Epithelial cell of proximal tubule (primary cell): ENCODE results near the gene DACH1. TPM values are rescaled to one million over a fixed set of nuclear protein-coding genes. Genes with fewer than 3 reads are reported as not detected.

Experiments used
- DNase-seq: peaks from one replicate; pipeline ENCODE4 v3.0.0-alpha.2; 2011; ENCODE audit warnings: low read depth
- H3K4me3 ChIP-seq: 2 replicates; pipeline ENCODE4 v1.5.1; 2011; ENCODE audit warnings: low read depth, mild to moderate bottlenecking, low read length
- total RNA-seq: library from RNA; depleted of rRNA; stranded (reverse); fragments of >200 nt; gene quantifications from 2 replicates; pipeline ENCODE4 v1.2.3, GENCODE V29; 2015
- TF ChIP-seq, protein P1 (sequence below): conservative IDR thresholded peaks from 2 replicates; pipeline ENCODE4 v1.5.1; 2012; ENCODE audit warnings: low read depth, mild to moderate bottlenecking, low read length

DACH1 gene
- total RNA-seq, 1 donor from 2014 or later = 0.86 TPM

DNA sequence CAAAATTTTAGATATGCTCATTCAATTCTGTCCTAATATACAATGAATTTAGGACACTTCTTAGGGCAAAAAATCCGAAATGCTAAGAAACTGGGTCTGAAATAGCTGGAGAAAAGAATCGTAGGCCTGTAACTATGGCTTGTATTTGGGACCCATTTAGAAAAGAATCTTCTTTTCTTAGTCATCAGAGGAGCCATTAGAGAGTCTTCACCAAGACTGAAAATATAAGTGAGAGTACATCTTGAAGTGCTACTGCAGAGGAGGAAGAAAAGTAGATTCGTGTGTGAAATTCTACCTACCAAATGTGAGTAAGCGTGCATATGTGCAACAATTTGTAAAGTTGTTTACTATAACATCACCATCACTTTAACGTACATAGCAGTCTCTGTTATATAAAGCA lies 8.8 kb upstream of the DACH1 start:
- H3K4me3 ChIP-seq = no peak overlapping the region
- TF ChIP-seq, protein P1, sequence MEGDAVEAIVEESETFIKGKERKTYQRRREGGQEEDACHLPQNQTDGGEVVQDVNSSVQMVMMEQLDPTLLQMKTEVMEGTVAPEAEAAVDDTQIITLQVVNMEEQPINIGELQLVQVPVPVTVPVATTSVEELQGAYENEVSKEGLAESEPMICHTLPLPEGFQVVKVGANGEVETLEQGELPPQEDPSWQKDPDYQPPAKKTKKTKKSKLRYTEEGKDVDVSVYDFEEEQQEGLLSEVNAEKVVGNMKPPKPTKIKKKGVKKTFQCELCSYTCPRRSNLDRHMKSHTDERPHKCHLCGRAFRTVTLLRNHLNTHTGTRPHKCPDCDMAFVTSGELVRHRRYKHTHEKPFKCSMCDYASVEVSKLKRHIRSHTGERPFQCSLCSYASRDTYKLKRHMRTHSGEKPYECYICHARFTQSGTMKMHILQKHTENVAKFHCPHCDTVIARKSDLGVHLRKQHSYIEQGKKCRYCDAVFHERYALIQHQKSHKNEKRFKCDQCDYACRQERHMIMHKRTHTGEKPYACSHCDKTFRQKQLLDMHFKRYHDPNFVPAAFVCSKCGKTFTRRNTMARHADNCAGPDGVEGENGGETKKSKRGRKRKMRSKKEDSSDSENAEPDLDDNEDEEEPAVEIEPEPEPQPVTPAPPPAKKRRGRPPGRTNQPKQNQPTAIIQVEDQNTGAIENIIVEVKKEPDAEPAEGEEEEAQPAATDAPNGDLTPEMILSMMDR = no peak

DNA sequence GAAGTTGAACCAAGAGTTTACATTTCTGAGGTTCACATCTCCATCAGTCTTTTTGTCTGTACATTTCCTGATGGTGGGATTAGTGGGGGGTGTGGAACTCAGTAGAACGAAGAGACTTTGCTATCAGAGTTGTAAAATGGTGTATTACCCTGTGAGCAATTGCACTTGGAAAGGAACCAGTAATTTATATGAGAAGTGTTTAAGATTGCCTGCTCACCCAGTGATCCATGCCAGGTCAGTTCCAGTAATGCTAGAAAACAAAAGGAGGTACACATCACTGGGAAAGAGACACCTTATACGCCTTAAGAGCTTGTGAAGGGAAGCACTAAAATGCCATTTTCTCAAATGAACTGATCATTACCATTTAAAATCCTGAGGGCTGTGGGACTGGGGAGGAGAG lies 7.5 kb upstream of the DACH1 start:
- no peak for DNase-seq
- TF ChIP-seq, protein P1 = no peak
- no peak overlapping the region for H3K4me3 ChIP-seq

More for the DNA sequence above, 8.8 kb upstream of the DACH1 start:
- no peak for DNase-seq

DNA sequence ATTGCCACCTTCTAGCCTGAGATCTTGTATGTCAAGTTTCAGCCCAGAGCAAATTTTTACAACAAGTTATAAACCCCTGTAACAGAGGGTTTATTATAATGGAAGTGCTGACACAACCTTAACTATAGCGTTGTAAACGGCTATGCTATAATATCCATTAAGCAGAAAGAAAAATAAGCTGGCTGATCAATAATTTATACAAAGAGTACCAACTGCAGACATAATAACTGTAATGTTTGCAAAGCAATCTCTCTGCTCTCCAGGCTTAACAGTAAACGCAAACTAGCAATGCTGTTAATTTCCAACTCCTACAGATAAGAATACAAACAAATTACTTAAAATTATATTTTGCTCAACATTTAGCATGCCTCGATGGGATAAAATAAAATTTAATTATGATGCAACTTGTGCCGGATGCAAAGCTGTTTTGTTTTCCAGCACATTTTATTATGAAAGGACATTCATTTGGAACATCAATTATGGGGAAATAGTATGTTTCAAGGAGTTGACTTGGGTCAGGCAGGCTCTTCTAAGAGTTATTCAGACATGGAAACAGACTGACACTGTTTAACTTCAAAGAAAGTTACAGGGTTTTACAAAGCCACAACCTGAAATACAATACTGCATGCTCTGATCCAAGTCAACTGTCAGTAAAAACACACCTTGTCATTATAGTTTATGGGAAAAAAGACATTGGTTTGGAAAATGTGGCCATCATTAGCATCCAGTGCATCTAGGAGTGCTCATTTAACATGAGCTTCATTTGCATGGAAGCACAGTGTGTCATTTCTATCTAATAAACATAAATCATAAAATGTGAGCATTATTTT lies 6.6 kb upstream of the DACH1 start:
- H3K4me3 ChIP-seq = no peak overlapping the region
- TF ChIP-seq, protein P1 = no peak
- no peak for DNase-seq

DNA sequence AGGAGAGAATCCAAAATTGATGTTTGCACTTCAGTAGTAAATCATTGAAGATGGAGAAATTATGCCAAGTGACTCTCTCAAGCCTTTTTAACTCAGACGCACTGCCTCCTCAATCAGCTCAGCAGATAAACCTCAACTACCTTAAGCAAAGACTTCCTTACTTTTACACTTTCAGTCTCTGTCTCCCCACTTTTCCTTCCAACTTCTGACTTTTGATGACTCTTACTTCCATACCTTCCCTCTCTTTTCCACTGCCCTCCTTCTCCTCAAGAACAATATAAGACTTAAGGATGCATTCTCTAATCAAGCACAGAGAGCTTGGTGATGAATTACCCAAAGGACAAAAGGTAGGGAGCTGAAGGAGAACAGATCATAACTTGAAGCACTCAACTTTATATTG lies 4.8 kb upstream of the DACH1 start:
- no peak overlapping the region for H3K4me3 ChIP-seq
- DNase-seq = no peak
- TF ChIP-seq, protein P1 = no peak

DNA sequence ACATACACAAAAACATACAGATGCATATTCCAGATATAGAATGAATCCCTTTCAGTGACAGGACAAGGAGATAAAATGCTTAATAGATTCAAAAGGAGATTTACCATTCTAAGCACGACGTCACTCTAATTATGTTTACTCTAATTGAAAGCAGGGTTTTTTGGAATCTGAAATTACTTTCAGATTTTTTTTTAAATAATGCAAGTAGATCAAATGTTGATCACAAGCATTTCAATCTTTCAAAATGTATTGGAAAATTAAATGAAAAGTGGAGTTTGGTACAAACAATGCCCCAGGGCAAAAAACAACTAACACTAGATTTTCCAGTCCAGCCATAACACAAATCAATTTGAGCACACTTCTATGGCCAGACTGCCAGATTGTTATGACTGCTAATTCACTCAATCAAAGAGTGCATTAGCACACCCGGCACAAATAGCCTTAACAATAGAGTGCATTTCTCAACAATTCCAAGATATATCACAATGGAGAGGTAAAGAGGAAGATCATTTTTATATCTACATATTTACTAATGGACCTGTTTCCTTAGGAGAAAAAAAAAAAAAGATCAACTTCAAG lies 4.3 kb upstream of the DACH1 start:
- no peak overlapping the region for H3K4me3 ChIP-seq
- DNase-seq = no peak
- TF ChIP-seq, protein P1 = no peak

DNA sequence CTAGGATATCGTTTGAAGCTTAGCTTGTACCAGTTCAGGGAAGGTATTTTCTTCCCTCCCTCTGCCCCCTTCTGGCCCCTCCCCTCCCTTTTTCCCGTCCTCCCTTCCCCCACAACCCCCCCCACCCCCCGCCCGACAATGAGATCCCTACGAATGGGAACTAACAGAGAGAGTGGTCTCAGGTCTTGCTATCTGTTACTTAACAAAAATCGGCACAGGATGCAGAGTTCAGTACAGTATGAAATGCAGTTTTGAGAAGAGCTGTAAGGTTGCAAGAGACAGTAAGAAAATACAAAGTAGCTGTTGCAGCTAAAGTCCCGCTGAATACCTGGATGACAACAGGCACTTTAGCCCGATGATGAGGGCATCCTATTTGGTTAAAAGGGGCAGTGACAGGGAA lies 3.1 kb upstream of the DACH1 start:
- no peak for DNase-seq
- H3K4me3 ChIP-seq = no peak overlapping the region
- TF ChIP-seq, protein P1 = no peak
